Body of pancreas (tissue), 4 donors: ENCODE data around the gene CCDC85C. TPM values are rescaled to one million over a fixed set of nuclear protein-coding genes. Genes with fewer than 3 reads are reported as not detected.

Source experiments
- ATAC-seq: fragments of 150-250 bp; one replicate; pipeline ENCODE4 v1.9.1; 2016
- DNase-seq, 4 donors: peaks; one replicate each; pipeline ENCODE4 v3.0.0-alpha.2; 2019
- H3K27ac ChIP-seq, 4 donors: fragments of 200-600 bp; sonication (generic); 1 replicate in 3 of 4; 2 replicates in 1 of 4; pipeline versions ENCODE4 v1.5.1 to v1.6.1; 2016 to 2019; ENCODE audit warnings: mild to moderate bottlenecking in 1 of 4, mixed read lengths in 1 of 4, moderate library complexity in 1 of 4
- H3K27me3 ChIP-seq, 2 donors: fragments of 200-600 bp; sonication (generic); one replicate each; pipeline ENCODE4 v1.6.0; 2016; ENCODE audit warnings: mild to moderate bottlenecking in 1 of 2
- H3K36me3 ChIP-seq, 2 donors: fragments of 200-600 bp; sonication (generic); replicated peaks in 1 of 2; 2 replicates each; pipeline ENCODE4 v1.5.1; 2016; ENCODE audit warnings: low read depth in 2 of 2; ENCODE audit not compliant: insufficient read depth in 1 of 2
- H3K4me1 ChIP-seq: fragments of 200-600 bp; sonication (generic); one replicate; pipeline ENCODE4 v1.6.0; 2016
- H3K4me3 ChIP-seq, 2 donors: fragments of 200-600 bp; sonication (generic); 1 replicate in 1 of 2; 2 replicates in 1 of 2; pipeline ENCODE4 v1.5.1; 2016 to 2019
- H3K9me3 ChIP-seq, 3 donors: fragments of 200-600 bp; sonication (generic); 1 replicate in 2 of 3; 2 replicates in 1 of 3; pipeline ENCODE4 v1.5.1; 2016
- CTCF ChIP-seq, 7 experiments: fragments of 450-650 bp in 4 of 7; fragments of 200-600 bp in 3 of 7; sonication (generic) in 3 of 7; IDR thresholded peaks; one replicate each; pipeline ENCODE4 v1.5.1; 2016 to 2019; ENCODE audit warnings: antibody characterized with exemption in 7 of 7
- POLR2A ChIP-seq, 3 donors: fragments of 450-650 bp; IDR thresholded peaks; one replicate each; pipeline ENCODE4 v1.6.1; 2016; ENCODE audit warnings: antibody characterized with exemption in 3 of 3, mild to moderate bottlenecking in 2 of 3
- WGBS, 2 donors: methylation state at CpG; one replicate each; pipeline ENCODE4 v1.1.5; 2017; 5-methylcytosine and 5-hydroxymethylcytosine counted together
- intact Hi-C: fragments of 100-400 bp; cut with DNase I; formaldehyde crosslinking; loops from one replicate; pipeline ENCODE4 v1.15.1; 2023
- total RNA-seq, 2 donors: library from RNA; depleted of rRNA; stranded (reverse); fragments of >200 nt; gene quantifications; one replicate each; pipeline ENCODE4 v1.1.0, GENCODE V29; 2016

The CCDC85C gene
- total RNA-seq, 2 donors from 2014 or later: 8.9 to 10.1 TPM

- DNase-seq (no peak), ATAC-seq (no peak)
- Histone ChIP-seq H3K36me3 (no peaks in the 10 kb centered on the region), H3K27ac (no peak overlapping the region), H3K9me3 (no peaks in the 10 kb centered on the region), H3K4me1 (peaks cover 8% of the 10 kb centered on the region), H3K27me3 (no peaks in the 10 kb centered on the region), H3K4me3 (no peak overlapping the region)
- no peak for TF ChIP-seq POLR2A (IDR thresholded peaks at IDR 0.05)
- no peak for TF ChIP-seq CTCF (IDR thresholded peaks at IDR 0.05)
- WGBS, 2 donors: 57 to 85% methylated on average over 2 of the region's 2 CpGs
- intact Hi-C loops: loop anchor here (2.0 kb wide), 1 partner anchor 106 kb away; no protein-coding TSS in a partner anchor
Measured at GRCh38 chr14:99627100-99627499, 23.1 kb upstream of the CCDC85C start.

- Histone ChIP-seq H3K27ac (no peak overlapping the region), H3K27me3 (no peaks in the 10 kb centered on the region), H3K4me1 (peaks cover 8% of the 10 kb centered on the region), H3K36me3 (no peaks in the 10 kb centered on the region), H3K4me3 (no peak overlapping the region), H3K9me3 (no peaks in the 10 kb centered on the region)
- ATAC-seq (no peak), DNase-seq (no peak)
- no peak for TF ChIP-seq POLR2A (IDR thresholded peaks at IDR 0.05)
- no peak for TF ChIP-seq CTCF (IDR thresholded peaks at IDR 0.05)
- 77 to 93% methylated on average over 6 to 11 of the region's 11 CpGs for WGBS, 2 donors
- intact Hi-C loops: loop anchor here (2.0 kb wide), 1 partner anchor 105 kb away; no protein-coding TSS in a partner anchor
Measured at GRCh38 chr14:99626041-99626648, 22.1 kb upstream of the CCDC85C start.

- ATAC-seq: no peak
- no peaks in the 10 kb centered on the region for H3K36me3 ChIP-seq
Measured at GRCh38 chr14:99625476-99625875, 21.5 kb upstream of the CCDC85C start.

GRCh38 chr14:99624971-99625370, 21.0 kb upstream of the CCDC85C start:
- intact Hi-C loops: no loop called here
- 75 to 88% methylated on average over 7 to 13 of the region's 13 CpGs for WGBS, 2 donors
- no peak for DNase-seq
- Histone ChIP-seq H3K36me3 (no peaks in the 10 kb centered on the region), H3K4me3 (no peak overlapping the region), H3K27ac (no peak overlapping the region), H3K9me3 (no peaks in the 10 kb centered on the region), H3K4me1 (peaks cover 8% of the 10 kb centered on the region), H3K27me3 (no peaks in the 10 kb centered on the region)
- TF ChIP-seq CTCF (IDR thresholded peaks at IDR 0.05) (no peak), POLR2A (IDR thresholded peaks at IDR 0.05) (no peak)
- no peak for ATAC-seq

More at GRCh38 chr14:99625476-99625875, 21.5 kb upstream of the CCDC85C start:
- Histone ChIP-seq H3K9me3 (no peaks in the 10 kb centered on the region), H3K4me1 (peaks cover 8% of the 10 kb centered on the region), H3K4me3 (no peak overlapping the region), H3K27ac (no peak overlapping the region), H3K27me3 (no peaks in the 10 kb centered on the region)
- no peak for DNase-seq
- TF ChIP-seq CTCF (IDR thresholded peaks at IDR 0.05) (no peak), POLR2A (IDR thresholded peaks at IDR 0.05) (no peak)
- WGBS, 2 donors: 71 to 79% methylated on average over 3 of the region's 3 CpGs
- intact Hi-C loops: no loop called here

GRCh38 chr14:99624024-99624423, 20.0 kb upstream of the CCDC85C start:
- DNase-seq: no peak
- Histone ChIP-seq H3K4me1 (peaks cover 6% of the 10 kb centered on the region), H3K9me3 (no peaks in the 10 kb centered on the region), H3K27ac (no peak overlapping the region), H3K4me3 (no peak overlapping the region), H3K36me3 (no peaks in the 10 kb centered on the region), H3K27me3 (no peaks in the 10 kb centered on the region)
- TF ChIP-seq POLR2A (IDR thresholded peaks at IDR 0.05) (no peak), CTCF (IDR thresholded peaks at IDR 0.05) (no peak)
- intact Hi-C loops: no loop called here
- no peak for ATAC-seq
- WGBS, 2 donors: 86% methylated on average over 5 of the region's 6 CpGs
